ENCODE data around the gene ARHGEF16.

Gene ARHGEF16

DNA sequence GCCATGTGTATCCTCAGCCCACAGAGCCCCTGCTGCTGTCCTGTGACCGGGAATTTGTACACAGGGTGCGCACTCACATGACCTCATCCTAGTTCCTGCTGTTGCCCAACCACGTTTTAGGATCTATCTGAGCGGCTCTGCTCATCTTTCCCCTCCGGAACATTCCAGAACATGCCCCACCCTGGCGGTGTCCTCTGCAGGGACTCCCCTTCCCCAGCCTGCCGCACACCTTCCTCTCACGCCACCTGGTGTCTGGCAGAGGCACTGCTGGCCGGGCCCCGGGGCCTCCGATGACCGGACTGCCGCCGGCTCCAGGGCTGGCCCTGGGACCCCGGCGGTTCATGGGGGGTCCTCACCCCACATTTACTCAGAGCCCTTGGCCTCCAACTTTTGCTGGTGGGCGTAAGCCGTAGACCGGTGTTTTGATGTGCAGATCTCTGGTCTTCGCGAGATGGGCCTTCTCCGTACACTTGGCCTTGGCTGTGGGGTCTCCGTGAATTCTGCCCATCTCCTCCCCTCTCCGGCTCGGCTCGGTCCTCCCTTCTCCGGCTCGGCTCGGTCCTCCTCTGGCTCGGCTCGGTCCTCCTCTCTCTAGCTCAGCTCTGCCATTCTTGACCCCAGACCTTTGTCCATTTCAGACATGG, 29.5 kb downstream of the ARHGEF16 start:
- DNase-seq = no peak

DNA sequence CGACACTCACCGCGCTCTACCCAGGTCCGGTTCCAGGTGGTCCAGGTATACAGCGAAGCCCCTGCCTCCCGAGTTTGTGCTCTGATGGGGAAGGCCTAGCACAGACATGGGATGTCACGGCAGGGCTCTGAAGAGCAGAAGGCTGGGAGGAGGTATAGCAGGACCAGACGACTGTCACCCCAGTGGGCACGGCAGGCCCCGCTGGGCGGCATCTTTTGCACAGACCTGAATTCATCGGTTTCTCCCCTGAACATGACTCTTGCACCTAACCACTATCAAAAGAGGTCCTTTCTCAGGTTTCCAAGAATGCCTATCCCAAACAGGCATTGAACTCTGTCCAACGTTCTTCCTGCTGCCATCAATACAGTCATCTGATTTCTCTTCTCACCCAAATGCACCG, 30.6 kb downstream of the ARHGEF16 start:
- DNase-seq = no peak

DNA sequence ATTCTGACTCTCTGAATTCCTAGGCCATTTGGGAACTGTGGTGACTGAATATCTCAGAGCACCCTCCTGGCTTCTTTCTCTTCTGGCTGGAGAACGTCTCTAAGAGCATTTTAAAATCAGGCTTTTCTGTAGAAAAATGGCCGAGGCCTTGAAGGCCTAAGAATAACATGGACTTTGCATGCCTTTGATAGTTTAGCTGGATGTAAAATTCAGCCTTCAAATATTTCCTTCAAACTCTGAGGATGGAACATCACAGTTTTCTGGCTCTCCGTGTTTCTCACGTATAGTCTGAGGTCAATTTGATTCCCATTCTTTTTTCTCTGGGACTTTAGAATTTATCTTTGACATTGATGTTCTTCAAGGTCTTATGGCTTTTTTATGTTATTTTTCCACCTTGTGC, 34.0 kb downstream of the ARHGEF16 start:
- DNase-seq = no peak

DNA sequence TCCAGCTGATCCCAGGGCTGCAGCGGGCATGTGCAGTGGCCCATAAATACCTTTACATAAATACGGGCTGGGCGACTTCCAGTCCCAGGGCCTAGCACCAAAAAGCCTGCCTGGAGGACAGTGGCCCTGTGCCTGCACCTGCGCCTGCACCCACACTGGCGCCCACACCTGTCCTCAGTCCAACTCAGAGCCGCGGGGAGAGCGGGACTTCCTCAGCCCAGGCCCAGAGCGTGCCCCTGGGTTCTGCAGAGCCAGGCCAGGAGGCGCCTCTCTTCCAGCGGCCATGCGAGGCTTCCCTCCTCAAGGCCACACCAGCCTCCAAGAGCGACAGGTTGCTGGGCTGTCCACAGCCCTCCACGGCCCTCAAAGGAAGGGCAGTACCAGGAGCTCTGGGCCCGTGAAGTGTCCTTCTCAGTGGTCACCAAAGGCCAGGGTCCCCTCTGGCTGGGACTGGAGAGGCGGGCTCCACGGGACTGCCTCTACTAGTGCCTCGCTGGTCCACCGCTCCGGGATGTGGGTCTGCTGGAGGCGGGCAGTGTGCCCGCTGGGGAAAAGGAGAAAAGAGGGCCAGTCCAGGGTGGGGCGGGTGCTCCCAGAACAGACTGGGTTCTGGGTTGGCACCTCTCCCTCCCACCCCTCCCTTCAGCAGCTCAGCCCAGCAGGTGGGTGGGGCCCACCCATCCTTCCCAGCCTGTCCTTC, 35.7 kb downstream of the ARHGEF16 start:
- no peak for DNase-seq

DNA sequence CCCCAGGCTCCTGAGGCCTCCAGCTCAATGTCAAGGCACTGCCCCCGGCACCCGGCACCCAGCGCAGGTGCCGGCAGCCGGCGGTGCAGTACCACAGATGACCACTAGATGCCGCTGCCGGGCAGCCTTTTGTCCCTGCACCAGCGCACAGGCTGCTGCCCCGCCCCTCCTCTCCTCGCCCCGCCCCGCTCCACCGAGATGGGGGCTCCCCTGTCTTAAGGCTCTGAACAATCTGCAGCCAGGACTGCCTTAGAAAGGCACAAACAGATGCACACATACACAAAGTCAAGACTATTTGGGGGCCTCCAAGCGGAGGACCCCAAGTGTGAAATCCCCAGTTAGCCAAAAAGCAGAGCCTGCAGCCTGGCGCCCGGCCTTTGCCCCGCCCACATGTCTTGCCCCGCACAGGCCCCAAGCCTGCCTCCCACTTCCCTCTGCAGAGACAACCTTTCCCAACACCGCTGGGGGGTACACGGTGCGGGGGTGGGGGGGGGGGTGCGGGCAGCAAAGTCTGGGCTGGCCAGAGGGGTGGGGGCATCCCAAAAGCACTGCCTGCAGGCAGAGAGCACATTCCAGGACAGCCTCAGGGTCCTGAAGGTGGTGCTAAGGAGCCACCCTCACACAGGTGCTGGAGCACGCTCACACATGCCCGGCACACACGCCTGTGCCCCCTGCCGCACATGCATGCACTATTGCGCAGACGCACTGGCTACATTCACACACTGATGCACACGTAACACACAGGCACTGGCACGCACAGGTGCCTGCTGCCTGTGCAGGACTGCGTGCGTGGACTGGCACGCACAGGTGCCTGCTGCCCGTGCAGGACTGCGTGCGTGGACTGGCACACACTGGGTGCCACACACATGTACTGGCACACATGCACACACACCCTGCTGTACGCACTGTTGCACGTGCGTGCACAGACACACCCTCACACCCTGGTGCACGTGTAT, 37.1 kb downstream of the ARHGEF16 start:
- DNase-seq = peak; percentile 1 to 26

DNA sequence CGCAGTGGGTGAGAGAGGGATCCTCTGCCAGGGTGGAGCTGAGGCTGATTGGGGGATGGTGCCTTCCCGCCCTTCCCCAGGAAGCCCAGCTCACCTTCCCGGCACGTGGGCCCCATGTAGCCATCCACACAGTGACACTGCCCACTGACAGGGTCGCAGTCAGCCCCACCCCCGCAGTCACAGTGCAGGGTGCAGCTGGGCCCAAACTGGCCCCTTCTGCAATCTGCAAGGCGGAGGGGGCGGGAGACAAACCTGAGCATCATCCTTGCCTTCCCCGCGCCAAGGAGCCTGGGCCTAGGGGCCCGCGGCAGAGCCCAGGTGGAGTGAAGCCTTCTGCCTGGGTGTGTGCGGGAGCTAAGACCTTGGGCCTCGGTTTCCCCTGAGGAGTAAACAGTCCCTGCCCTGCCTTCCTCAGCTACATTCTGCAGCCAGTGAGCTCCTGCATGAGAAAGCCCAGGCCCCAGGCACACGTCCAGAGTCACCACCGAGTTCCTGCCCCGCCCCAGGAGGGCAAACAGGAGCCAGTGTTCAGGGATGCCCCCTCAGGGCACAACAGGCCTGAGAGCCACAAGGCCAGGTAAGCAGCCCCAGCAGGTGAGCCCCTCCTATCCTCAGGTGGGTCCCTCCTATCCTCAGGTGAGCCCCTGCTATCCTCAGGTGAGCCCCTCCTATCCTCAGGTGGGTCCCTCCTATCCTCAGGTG, 38.2 kb downstream of the ARHGEF16 start:
- DNase-seq = no peak

DNA sequence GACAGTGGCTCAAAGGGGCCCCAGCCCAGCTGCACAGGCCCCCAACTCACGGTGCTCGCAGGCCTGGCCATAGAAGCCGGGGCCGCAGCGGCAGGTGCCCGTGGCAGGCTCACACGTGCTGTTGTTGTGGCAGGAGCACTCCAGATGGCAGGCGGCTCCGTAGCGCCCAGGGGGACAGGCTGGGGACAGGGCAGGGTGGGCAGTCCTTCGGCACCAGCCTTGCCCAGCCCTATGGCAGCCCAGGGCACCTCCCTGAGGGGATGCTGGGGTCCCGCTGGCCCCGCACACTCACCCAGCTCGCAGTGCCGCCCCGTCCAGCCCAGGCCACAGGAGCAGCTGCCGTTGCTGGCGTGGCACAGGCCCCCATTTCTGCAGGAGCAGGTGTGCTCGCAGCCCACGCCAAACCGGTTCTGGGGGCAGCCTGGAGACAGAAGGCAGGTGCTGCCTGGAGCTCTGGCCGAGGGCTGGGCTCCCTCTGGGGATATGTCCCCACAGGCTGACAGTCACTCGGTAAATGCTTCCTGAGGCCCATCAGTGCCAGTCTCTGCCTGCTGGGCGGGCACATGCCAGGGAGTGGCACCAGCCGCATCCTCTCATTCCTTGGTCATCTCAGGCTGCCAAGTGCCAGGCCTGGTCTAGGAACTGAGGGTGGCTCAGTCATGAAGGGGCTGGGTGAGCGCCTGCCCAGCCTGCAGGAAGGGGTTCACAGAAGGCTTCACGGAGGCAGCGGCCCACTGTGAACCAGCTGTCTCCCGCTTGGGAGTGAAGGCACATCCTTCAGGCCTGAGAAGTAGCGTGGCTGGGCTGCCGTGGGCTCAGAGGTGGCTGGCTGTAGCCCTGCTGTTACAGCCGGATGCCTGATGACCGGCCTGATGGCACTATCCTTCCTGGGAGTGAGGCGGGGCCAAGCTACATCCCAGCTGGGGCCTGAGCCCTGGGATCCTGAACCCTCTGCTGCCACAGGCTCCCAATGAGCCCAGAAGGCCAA, 40.1 kb downstream of the ARHGEF16 start:
- DNase-seq = no peak

DNA sequence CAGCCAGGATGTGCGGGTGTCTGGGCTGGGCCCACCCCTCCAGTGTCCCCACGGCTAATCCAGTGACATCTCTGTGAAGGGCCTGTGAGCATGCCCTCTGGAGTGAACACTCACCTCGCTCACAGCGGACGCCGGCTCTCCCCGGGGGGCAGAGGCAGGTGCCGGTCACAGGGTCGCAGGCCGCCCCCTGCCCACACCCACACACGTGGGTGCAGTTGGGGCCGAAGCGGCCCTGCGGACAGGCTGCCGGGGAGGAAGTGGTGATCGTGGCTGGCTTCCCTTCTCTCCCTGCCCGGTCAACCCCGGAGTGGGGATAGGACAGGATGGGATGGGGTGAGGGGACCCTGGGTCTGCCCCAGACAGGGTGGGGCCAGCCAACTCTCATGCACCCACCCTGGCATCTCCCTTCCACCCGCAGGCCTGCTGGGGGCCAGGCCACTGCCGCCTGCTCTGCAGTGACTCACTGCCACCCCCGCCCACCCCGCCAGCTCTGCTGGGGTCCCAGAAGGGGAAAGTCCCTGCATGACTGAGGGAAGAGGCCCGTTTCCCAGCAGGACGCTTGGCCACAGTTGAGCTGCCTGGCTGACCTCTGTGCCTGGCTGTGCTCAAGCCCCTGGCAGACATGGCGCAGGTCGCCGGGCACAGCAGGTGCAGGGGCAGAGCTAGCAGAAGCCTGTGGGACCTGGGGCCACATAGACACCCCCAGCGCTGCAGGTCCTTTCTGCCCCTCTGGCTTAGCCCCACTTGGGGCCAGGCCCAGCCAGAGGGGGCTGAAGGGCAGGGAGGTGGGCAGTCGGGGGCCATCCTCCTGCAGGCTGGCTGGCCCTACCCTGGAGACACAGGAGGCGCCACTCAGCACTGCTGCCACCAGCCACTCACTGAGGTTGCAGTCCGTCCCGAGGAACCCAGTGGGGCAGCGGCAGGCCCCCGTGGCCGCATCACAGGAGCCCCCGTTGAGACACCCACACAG, 41.6 kb downstream of the ARHGEF16 start:
- no peak for DNase-seq

DNA sequence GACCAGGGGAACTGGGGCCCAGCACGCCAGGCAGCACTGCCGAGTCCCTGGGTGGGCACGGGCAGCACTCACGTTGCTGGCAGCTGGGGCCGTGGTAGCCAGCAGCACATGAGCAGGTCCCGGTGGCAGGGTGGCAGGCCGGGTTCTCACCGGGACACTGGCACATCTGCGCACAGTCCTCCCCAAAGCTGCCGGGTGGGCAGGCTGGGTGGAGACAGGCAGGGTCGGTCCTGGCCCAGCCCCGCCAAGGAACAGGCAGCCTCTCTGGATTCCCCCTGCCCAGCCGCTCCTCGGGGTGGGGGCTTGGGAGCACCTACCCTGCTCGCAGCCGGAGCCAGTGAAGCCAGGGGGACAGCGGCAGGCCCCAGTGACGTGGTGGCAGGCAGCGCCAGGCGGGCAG, 42.5 kb downstream of the ARHGEF16 start:
- DNase-seq = no peak

DNA sequence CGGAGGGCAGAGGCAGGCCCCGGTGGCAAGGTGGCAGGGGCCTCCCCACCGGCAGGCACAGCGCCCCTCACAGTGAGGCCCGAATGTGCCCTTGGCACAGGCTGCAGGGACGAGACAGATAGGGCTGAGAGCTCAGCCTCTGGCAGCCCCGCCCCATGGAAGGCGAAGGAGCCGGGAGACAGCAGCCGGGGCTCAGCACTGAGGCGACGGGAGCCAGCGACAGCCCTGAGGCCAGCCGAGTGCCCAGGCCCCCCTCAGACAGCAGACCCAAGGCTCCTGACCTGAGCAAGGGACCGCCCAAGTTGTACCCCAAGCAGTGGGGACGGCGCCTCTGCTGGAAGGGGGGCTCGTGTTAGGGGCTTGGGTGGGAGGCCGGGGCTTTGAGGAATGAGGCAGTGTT, 43.1 kb downstream of the ARHGEF16 start:
- no peak for DNase-seq

DNA sequence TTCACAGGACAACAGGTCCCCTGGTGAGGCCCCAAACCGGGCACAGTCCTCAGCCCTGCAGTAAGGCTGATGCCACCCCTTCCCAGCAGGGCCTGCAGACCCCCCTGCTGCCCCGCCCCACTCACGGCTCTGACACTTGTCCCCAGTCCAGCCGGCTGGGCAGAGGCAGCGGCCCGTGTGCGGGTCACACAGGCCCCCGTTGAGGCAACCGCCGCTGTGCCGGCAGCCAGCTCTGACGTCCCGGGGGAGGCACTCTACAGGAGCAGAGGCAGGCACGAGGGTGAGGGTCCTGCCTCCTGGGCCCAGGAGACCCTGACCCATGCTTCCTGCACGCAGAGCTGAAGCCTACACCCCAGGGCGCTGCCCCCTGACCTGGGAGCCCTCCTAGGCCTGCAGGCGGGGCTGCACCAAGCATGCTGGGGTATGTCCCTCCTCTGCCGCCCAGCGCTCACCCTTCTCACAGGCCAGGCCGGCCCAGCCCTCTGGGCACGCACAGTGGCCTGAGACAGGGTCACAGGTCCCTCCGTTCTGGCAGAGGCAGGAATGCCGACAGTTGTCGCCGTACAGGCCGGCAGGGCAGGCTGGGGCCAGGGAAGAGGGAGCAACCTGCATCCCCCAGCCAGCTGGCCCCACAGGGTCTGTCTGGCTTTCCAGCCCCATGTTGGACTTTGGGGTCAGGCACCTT, 43.9 kb downstream of the ARHGEF16 start:
- no peak for DNase-seq

DNA sequence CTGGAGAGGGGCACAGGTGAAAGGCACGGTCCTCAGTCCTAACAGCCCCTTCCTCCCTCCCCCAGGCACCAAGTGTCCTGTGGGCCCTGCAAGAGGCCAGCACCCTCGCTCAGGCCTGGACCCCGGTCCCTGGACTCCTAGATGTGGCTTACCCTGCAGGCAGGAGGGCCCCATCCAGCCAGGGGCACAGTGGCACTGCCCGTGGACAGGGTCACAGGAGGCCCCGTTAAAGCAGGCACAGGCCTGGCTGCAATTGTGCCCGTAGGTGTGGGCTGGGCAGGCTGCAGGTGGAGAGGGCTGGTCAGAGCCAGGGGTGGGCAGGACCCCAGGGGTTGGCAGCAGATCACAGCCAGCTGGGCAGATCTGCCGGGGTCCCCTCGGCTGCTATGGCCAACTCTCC, 44.5 kb downstream of the ARHGEF16 start:
- no peak for DNase-seq

DNA sequence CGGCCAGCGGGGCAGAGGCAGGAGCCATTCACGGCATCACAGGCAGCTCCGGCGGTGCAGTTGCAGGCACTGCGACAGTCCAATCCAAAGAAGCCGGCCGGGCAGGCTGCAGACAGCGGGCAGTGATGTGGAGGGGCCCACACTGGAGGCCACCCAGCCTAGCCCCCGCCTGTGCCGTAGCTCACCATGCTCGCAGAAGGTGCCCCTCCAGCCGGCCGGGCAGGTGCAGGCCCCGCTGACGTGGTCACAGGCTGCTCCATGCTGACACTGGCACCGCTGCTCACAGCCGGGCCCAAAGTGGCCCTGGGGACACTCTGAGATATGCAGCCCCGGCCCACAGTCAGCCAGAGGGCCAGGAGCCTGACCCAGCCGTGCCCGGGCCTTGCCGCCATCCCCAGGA, 45.1 kb downstream of the ARHGEF16 start:
- DNase-seq = no peak

DNA sequence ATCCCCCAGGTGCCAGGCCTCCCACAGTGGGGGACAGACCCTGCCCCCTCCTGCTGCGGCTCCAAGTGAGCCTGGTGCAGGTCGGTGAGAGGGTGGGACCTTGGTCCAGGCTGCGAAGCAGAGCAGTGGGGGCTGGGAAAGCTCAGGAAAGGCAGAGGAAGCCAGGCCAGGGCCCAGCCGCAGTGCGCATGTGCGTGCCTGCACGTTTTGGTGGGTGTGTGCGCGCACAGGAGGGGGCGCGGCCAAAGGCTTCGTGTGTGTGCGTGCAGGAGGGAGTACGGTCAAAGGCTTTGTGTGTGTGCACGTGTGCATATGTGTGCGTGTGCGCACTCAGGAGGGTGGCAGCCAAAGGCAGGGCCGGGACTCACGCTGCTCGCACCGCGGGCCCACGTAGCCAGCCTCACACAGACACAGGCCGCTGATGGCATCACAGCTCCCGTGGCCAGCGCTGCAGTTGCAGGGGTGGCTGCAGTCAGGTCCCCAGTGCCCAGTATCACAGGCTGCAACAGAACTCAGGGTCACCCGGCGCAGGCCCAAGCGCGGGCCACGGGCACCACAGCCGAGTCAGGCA, 45.9 kb downstream of the ARHGEF16 start:
- DNase-seq = no peak

DNA sequence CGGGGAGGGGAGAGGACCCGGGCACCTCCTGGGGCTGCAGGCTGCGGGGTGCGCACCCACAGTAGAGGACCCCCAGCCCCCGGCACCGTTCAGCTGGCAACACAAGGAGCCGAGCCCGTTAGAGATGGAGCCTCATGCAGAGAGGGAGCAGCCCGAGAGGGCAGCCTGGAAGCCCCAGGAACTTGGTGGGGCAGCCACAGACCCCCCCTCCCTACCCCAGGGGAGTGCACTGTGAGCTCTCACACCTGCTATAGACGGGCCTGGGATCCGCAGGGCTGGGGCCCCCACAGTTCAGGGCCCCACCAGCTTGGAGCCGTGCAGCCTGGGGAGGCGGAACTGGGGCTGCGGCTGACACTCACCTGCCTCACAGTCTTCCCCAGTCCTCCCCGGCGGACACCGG, 47.0 kb downstream of the ARHGEF16 start:
- no peak for DNase-seq

DNA sequence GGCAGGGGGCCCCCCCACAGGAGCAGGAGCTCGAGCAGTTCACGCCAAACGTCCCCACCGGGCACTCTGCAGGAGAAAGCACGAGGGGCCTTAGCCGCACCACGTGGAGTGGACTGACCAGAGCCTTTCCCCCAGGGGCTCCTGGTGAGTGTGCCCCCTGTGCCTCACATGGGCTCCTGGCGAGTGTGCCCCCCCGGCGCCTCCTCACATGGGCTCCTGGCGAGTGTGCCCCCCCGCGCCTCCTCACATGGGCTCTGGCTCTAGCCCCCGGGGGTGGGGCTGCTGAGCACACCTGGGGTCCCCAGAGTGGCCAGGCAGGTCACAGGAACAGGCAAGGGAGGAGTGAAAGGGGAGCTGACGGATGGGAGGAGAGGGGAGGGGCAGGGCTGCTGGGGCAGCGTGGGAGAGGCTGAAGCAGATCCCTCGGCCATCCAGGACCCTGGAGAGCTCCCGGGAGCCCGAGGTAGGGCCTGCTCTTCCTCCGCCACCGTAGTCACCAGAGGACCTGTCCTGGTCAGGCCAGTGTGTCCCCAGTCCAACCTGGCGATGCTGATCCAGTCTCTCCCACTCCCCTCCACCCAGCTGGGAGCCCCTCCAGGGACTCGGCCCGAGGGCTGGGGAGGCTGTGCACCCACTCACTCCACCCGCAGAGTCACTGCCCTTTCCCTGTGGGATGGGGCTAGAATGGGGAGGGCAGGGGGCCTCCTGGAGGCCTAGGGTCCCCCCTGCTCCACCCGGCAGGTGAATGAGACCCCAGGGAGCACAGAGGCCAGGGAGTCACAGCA, 47.6 kb downstream of the ARHGEF16 start:
- no peak for DNase-seq

DNA sequence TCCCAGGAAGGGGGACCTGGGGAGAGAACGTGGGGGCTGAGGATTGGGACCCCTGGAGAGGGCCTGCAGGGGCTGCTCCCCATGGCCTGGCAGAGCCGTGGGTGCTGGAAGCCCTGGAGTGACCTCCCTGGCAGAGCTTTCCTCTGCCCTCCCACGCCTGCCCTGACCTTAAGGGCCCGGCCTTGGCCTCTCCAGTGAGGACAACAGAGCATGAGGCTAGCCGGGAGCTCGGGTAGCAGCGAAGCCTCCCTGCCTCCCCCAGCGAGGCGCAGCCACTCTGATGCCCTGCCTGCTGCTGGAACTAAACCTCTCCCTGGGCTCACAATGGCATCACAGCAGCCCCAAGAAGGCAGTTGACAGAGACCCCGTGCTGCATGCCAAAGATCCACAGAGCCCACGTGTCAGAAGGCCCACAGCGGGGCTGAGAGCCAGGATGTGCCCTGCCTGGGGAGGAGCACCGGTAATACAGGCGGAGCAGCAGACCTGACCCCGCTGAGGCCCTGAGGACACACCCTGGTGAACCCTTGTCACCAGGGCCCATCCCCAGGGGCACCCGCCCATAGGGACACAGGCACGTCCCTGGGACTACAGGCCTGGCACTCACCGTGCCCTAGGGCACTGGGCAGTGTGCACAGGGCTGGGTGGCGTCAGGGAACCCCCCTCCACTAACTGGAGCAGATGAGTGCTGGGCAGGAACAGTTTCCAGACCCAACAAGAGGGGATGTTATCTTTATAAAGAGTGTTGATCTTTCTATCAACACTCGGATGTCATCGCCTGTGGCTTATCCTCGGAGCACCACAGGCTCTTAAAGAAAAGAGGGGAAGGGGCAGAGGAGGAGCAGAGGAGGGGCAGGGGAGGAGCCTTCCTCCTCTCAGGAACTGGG, 48.4 kb downstream of the ARHGEF16 start:
- DNase-seq = no peak

DNA sequence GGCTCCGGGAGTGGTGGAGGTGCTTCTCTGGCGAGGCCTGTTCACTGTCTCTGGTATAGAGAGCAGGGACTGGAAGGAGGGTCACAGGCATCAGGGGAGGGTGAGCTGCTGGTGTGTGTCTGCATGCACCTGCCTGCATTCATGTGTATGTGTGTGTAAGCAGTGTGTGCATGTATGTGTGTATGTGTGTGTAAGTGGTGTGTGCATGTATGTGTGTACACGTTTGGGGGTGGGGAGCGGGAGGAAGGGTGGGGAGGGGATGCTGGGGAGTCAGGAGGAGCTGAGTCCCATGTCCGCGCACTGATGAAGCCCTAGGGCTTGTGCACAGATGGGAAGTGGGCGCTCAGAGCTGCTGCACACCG, 49.0 kb downstream of the ARHGEF16 start:
- DNase-seq = no peak

All from NCI-H187 (cell line).